HL-60 (cell line): Measurements from ENCODE around the gene ATF6.

Source experiments
- CTCF ChIP-seq: IDR thresholded peaks from one replicate; pipeline ENCODE4 v1.5.1; 2011; ENCODE audit warnings: low read length, control low read depth, inconsistent platforms; ENCODE audit not compliant: insufficient read depth
- TF ChIP-seq, protein P1 (sequence below): IDR thresholded peaks from 2 replicates; pipeline ENCODE4 v1.6.1; 2012; ENCODE audit warnings: low read depth; ENCODE audit not compliant: insufficient replicate concordance

DNA sequence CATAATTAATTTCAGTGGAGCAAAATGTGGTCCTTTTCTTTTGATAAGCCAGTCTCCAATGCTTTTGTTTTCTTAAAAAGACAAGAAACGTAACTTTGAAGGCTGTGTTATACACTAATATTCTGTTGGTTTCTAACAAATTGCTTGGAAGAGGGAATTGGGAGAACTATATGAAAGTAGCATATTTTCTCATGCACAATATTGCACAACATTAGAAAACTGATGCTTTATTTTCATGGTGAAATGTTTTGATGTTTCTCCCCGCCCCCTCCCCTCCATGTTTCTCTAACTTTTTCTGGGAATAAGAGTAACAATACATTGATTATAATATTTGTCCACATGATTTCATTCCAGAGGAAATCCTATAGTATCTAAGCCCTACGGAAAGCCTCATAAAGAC is 142.1 kb downstream of the ATF6 start:
- TF ChIP-seq CTCF: no peak
- TF ChIP-seq, protein P1, sequence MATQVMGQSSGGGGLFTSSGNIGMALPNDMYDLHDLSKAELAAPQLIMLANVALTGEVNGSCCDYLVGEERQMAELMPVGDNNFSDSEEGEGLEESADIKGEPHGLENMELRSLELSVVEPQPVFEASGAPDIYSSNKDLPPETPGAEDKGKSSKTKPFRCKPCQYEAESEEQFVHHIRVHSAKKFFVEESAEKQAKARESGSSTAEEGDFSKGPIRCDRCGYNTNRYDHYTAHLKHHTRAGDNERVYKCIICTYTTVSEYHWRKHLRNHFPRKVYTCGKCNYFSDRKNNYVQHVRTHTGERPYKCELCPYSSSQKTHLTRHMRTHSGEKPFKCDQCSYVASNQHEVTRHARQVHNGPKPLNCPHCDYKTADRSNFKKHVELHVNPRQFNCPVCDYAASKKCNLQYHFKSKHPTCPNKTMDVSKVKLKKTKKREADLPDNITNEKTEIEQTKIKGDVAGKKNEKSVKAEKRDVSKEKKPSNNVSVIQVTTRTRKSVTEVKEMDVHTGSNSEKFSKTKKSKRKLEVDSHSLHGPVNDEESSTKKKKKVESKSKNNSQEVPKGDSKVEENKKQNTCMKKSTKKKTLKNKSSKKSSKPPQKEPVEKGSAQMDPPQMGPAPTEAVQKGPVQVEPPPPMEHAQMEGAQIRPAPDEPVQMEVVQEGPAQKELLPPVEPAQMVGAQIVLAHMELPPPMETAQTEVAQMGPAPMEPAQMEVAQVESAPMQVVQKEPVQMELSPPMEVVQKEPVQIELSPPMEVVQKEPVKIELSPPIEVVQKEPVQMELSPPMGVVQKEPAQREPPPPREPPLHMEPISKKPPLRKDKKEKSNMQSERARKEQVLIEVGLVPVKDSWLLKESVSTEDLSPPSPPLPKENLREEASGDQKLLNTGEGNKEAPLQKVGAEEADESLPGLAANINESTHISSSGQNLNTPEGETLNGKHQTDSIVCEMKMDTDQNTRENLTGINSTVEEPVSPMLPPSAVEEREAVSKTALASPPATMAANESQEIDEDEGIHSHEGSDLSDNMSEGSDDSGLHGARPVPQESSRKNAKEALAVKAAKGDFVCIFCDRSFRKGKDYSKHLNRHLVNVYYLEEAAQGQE: no peak
